HCT116 (cell line): ENCODE data around the gene CLN5. TPM values are rescaled to one million over a fixed set of nuclear protein-coding genes. Genes with fewer than 3 reads are reported as not detected.

Source experiments
- ATAC-seq: fragments of 200-7000 bp; cut with Tn5 transposase; 2 replicates; pipeline ENCODE4 v1.9.1; 2020; ENCODE audit warnings: mild to moderate bottlenecking, moderate library complexity
- BruUV-seq: library from RNA; stranded (reverse); fragments of 400-500 nt; replicated peaks from 2 replicates; lab custom pipeline; 2021; lab: Mats Ljungman, UMichigan
- CTCF ChIA-PET: fragments of 300-600 bp; sonication (Branson Sonifier 250); formaldehyde crosslinking; loops from one replicate; lab custom pipeline; 2021; ENCODE audit warnings: antibody characterized with exemption; lab: Charles Lee
- POLR2A ChIA-PET: fragments of 300-600, 350-600 bp; sonication (Branson Sonifier 250); formaldehyde crosslinking; loops from one replicate; lab custom pipeline; 2021; ENCODE audit warnings: antibody characterized with exemption; lab: Charles Lee
- RAD21 ChIA-PET, 2 experiments: fragments of 300-600 bp; sonication (Branson Sonifier 250); formaldehyde crosslinking; loops; one replicate each; lab custom pipeline; 2023; ENCODE audit warnings: low total read pairs in 2 of 2; ENCODE audit not compliant: uncharacterized antibody in 2 of 2, unreplicated experiment in 2 of 2, low non-redundant PET in 1 of 2; lab: Charles Lee
- DNase-seq: peaks from one replicate; pipeline ENCODE4 v3.0.0-alpha.2; 2010; ENCODE audit warnings: low read depth, low spot score
- H2AFZ ChIP-seq: fragments of 200-600 bp; shearing (Covaris generic), sonication (generic); 2 replicates; pipeline ENCODE4 v1.6.1; 2017; ENCODE audit warnings: low read depth, mixed run types, mixed read lengths, antibody characterized with exemption, low read length; ENCODE audit not compliant: poor library complexity, severe bottlenecking
- H3K27ac ChIP-seq: 2 replicates; pipeline ENCODE4 v1.5.1; 2012; ENCODE audit warnings: low read depth, low read length
- H3K27me3 ChIP-seq: fragments of 200-600 bp; sonication (generic); 2 replicates; pipeline ENCODE4 v1.6.1; 2016; ENCODE audit warnings: mixed run types, low read length, mixed read lengths; ENCODE audit not compliant: insufficient read depth
- H3K36me3 ChIP-seq, 2 experiments: fragments of 200-500 bp in 1 of 2; fragments of 200-600 bp in 1 of 2; sonication (Bioruptor generic) in 1 of 2; sonication (generic) in 1 of 2; 2 replicates each; pipeline versions ENCODE4 v1.5.1 to v1.6.1; 2014 to 2016; ENCODE audit warnings: low read length in 2 of 2, inconsistent platforms in 1 of 2, mixed read lengths in 1 of 2, mixed run types in 1 of 2; ENCODE audit not compliant: insufficient read depth in 2 of 2, control insufficient read depth in 1 of 2
- H3K4me1 ChIP-seq, 2 experiments: fragments of 200-600 bp in 1 of 2; sonication (generic) in 1 of 2; 2 replicates each; pipeline versions ENCODE4 v1.5.1 to v1.6.1; 2012 to 2017; ENCODE audit warnings: low read length in 2 of 2, inconsistent platforms in 1 of 2, mild to moderate bottlenecking in 1 of 2, mixed read lengths in 1 of 2, mixed run types in 1 of 2, moderate library complexity in 1 of 2; ENCODE audit not compliant: insufficient read depth in 2 of 2, control insufficient read depth in 1 of 2
- H3K4me2 ChIP-seq: fragments of 200-600 bp; sonication (generic); 2 replicates; pipeline ENCODE4 v1.6.1; 2017; ENCODE audit warnings: mixed run types, low read length, mixed read lengths
- H3K4me3 ChIP-seq, 2 experiments: fragments of 200-600 bp in 1 of 2; sonication (generic) in 1 of 2; replicated peaks in 1 of 2; 2 replicates each; pipeline ENCODE4 v1.5.1; 2011 to 2016; ENCODE audit warnings: low read length in 2 of 2, control low read depth in 1 of 2, low read depth in 1 of 2, mild to moderate bottlenecking in 1 of 2, mixed read lengths in 1 of 2, mixed run types in 1 of 2
- H3K79me2 ChIP-seq: fragments of 200-600 bp; sonication (generic); 2 replicates; pipeline ENCODE4 v1.6.1; 2017; ENCODE audit warnings: mild to moderate bottlenecking, mixed run types, low read length, moderate library complexity, mixed read lengths; ENCODE audit not compliant: insufficient read depth
- H3K9ac ChIP-seq: fragments of 200-600 bp; sonication (generic); 2 replicates; pipeline ENCODE4 v1.6.1; 2016; ENCODE audit warnings: low read length, mixed read lengths
- H3K9me2 ChIP-seq: fragments of 200-600 bp; sonication (generic), shearing (Covaris generic); 2 replicates; pipeline ENCODE4 v1.6.1; 2017; ENCODE audit warnings: mixed run types, mild to moderate bottlenecking, moderate library complexity; ENCODE audit not compliant: insufficient read depth
- H3K9me3 ChIP-seq, 2 experiments: fragments of 200-500 bp in 1 of 2; fragments of 200-600 bp in 1 of 2; sonication (Bioruptor generic) in 1 of 2; sonication (generic) in 1 of 2; 2 replicates each; pipeline ENCODE4 v1.6.1; 2014 to 2017; ENCODE audit warnings: low read length in 2 of 2, mixed read lengths in 2 of 2, inconsistent platforms in 1 of 2, low read depth in 1 of 2, mild to moderate bottlenecking in 1 of 2, mixed run types in 1 of 2, moderate library complexity in 1 of 2; ENCODE audit not compliant: control insufficient read depth in 1 of 2, insufficient read depth in 1 of 2
- H4K20me1 ChIP-seq: fragments of 200-600 bp; sonication (generic), shearing (Covaris generic); 2 replicates; pipeline ENCODE4 v1.6.1; 2017; ENCODE audit warnings: mixed run types, mild to moderate bottlenecking, moderate library complexity; ENCODE audit not compliant: insufficient read depth
- CEBPB ChIP-seq: IDR thresholded peaks from 2 replicates; pipeline ENCODE4 v1.6.1; 2012; ENCODE audit warnings: low read depth
- EGR1 ChIP-seq: IDR thresholded peaks from 2 replicates; pipeline ENCODE4 v1.6.1; 2012; ENCODE audit warnings: low read depth
- ELF1 ChIP-seq: IDR thresholded peaks from 2 replicates; pipeline ENCODE4 v1.6.1; 2012; ENCODE audit warnings: low read depth, borderline replicate concordance
- EZH2 ChIP-seq: fragments of 200-600 bp; sonication (generic); IDR thresholded peaks from 2 replicates; pipeline ENCODE4 v1.6.1; 2017; ENCODE audit warnings: antibody characterized with exemption, mixed run types
- EZH2phosphoT487 ChIP-seq: fragments of 200-600 bp; IDR thresholded peaks from 2 replicates; pipeline ENCODE4 v1.6.1; 2018; ENCODE audit warnings: antibody characterized with exemption, borderline replicate concordance
- JUND ChIP-seq: IDR thresholded peaks from 2 replicates; pipeline ENCODE4 v1.6.1; 2012
- RAD21 ChIP-seq: IDR thresholded peaks from 2 replicates; pipeline ENCODE4 v1.6.1; 2012; ENCODE audit warnings: low read depth, mild to moderate bottlenecking
- SRF ChIP-seq: IDR thresholded peaks from 2 replicates; pipeline ENCODE4 v1.6.1; 2012; ENCODE audit warnings: low read depth
- TCF7L2 ChIP-seq: IDR thresholded peaks from 2 replicates; pipeline ENCODE4 v1.7.0; 2011; ENCODE audit warnings: borderline replicate concordance, inconsistent platforms; ENCODE audit not compliant: insufficient read depth, insufficient read length; ENCODE audit errors: extremely low read depth
- YY1 ChIP-seq: IDR thresholded peaks from 2 replicates; pipeline ENCODE4 v1.6.1; 2011; ENCODE audit warnings: low read length, low read depth, moderate library complexity, mild to moderate bottlenecking; ENCODE audit not compliant: insufficient replicate concordance; ENCODE audit errors: extremely low read depth
- intact Hi-C: fragments of 100-400 bp; cut with micrococcal nuclease; formaldehyde crosslinking; loops from 2 replicates; pipeline ENCODE4 v1.10.0; 2022
- total RNA-seq: library from RNA; stranded (reverse); gene quantifications from one replicate; pipeline ENCODE4 v1.2.1, GENCODE V29; 2021; ENCODE audit not compliant: unreplicated experiment
- TF ChIP-seq, protein P1 (sequence below): IDR thresholded peaks from 2 replicates; pipeline ENCODE4 v1.6.1; 2011; ENCODE audit warnings: mild to moderate bottlenecking, low read length, moderate library complexity; ENCODE audit not compliant: insufficient replicate concordance; ENCODE audit errors: extremely low read depth

The CLN5 gene
- total RNA-seq, 1 experiment from 2014 or later = 21.4 TPM

GRCh38 chr13:76948149-76948548 lies 43.7 kb upstream of the CLN5 start, which contains the start of gene ACOD1:
Gene ACOD1 (plus strand): TSS chr13:76948511. CDS start chr13:76948559, 48 bp downstream.
- intact Hi-C loops = no loop called here
- no peak for ATAC-seq
- RAD21 ChIA-PET = no interaction called here
- H3K9me2 ChIP-seq = no peaks in the 10 kb centered on the region; the same call in 1 of the 2 replicates
- H4K20me1 ChIP-seq = no peaks in the 10 kb centered on the region
- no peaks in the 10 kb centered on the region for H3K9me3 ChIP-seq
- CTCF ChIA-PET = no interaction called here
- no peak for DNase-seq
- no peak within 1 kb of the TSS for H3K4me3 ChIP-seq
- H3K27ac ChIP-seq = no peak within 1 kb of the TSS
- no peak within 1 kb of the TSS for H2AFZ ChIP-seq
- no peaks in the 10 kb centered on the region for H3K27me3 ChIP-seq
- H3K36me3 ChIP-seq = no peaks in the 10 kb centered on the region
- POLR2A ChIA-PET = no interaction called here
- no peak within 1 kb of the TSS for H3K9ac ChIP-seq
- no peak within 1 kb of the TSS for H3K4me2 ChIP-seq
- no peaks in the 10 kb centered on the region for H3K79me2 ChIP-seq
- TF ChIP-seq SRF (no peak), RAD21 (no peak), TCF7L2 (no peak), CEBPB (no peak), EGR1 (no peak), EZH2phosphoT487 (no peak), ELF1 (no peak), EZH2 (no peak), YY1 (no peak), JUND (no peak)
- TF ChIP-seq, protein P1, sequence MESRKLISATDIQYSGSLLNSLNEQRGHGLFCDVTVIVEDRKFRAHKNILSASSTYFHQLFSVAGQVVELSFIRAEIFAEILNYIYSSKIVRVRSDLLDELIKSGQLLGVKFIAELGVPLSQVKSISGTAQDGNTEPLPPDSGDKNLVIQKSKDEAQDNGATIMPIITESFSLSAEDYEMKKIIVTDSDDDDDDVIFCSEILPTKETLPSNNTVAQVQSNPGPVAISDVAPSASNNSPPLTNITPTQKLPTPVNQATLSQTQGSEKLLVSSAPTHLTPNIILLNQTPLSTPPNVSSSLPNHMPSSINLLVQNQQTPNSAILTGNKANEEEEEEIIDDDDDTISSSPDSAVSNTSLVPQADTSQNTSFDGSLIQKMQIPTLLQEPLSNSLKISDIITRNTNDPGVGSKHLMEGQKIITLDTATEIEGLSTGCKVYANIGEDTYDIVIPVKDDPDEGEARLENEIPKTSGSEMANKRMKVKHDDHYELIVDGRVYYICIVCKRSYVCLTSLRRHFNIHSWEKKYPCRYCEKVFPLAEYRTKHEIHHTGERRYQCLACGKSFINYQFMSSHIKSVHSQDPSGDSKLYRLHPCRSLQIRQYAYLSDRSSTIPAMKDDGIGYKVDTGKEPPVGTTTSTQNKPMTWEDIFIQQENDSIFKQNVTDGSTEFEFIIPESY = no peak
- BruUV-seq = no TSS peak
- H3K4me1 ChIP-seq = no peaks in the 10 kb centered on the region
